ENCODE results near the gene SND1.

DNA sequence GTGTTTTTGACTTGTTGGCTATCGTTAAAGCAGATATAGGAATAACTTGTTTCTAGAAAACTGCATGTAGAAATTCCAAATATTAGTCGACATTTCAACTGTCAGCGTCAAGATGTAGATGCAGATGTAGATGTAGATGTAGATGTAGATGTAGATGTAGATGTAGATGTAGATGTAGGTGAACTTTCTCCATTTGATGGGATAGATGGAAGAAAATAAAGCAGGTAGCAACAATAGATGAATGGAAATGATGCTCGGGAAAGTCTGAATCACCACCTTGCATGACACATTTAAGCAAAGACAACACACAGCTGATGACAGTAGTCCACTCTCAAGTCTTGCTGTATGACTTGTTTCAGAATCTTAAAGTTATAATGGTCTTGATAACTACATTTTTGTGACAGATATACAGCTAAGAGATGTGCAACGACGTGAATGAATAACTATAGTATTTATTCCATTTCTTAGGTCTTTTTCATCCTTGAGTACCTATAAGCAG, 53.5 kb downstream of the SND1 start:
- TF ChIP-seq TOX (CRISPR knock-in tag; IDR thresholded peaks at IDR 0.05; ENCODE audit: borderline replicate concordance), result no peak
- TF ChIP-seq ESRRG (CRISPR knock-in tag; IDR thresholded peaks at IDR 0.05), result no peak
- TF ChIP-seq RARB (CRISPR knock-in tag; IDR thresholded peaks at IDR 0.05), result no peak
- TF ChIP-seq, protein P1, sequence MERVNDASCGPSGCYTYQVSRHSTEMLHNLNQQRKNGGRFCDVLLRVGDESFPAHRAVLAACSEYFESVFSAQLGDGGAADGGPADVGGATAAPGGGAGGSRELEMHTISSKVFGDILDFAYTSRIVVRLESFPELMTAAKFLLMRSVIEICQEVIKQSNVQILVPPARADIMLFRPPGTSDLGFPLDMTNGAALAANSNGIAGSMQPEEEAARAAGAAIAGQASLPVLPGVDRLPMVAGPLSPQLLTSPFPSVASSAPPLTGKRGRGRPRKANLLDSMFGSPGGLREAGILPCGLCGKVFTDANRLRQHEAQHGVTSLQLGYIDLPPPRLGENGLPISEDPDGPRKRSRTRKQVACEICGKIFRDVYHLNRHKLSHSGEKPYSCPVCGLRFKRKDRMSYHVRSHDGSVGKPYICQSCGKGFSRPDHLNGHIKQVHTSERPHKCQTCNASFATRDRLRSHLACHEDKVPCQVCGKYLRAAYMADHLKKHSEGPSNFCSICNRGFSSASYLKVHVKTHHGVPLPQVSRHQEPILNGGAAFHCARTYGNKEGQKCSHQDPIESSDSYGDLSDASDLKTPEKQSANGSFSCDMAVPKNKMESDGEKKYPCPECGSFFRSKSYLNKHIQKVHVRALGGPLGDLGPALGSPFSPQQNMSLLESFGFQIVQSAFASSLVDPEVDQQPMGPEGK (CRISPR knock-in tag; IDR thresholded peaks at IDR 0.05; ENCODE audit: borderline replicate concordance), result no peak
- no peak for TF ChIP-seq GLIS3 (CRISPR knock-in tag; IDR thresholded peaks at IDR 0.05)
- TF ChIP-seq ARNTL (CRISPR knock-in tag; IDR thresholded peaks at IDR 0.05; ENCODE audit: borderline replicate concordance, low read depth), result no peak
- TF ChIP-seq SNAI2 (CRISPR knock-in tag; IDR thresholded peaks at IDR 0.05), result no peak
- TF ChIP-seq ZNF8 (CRISPR knock-in tag; IDR thresholded peaks at IDR 0.05), result no peak
- TF ChIP-seq CSDC2 (CRISPR knock-in tag; IDR thresholded peaks at IDR 0.05), result no peak
